BLaER1 treated with 17β-estradiol and CSF1 and Interleukin-3, amounts not matched to agents 10 nM and 100 nM (cell line): ENCODE results near the gene NAV2.

Source experiments
- H3K27ac ChIP-seq, 11 experiments: shearing (Covaris generic); formaldehyde crosslinking; 2 replicates each; pipeline ENCODE4 v1.8.1; 2022
- H3K27me3 ChIP-seq, 11 experiments: shearing (Covaris generic); formaldehyde crosslinking; 2 replicates each; pipeline ENCODE4 v1.8.1; 2022
- H3K36me3 ChIP-seq, 11 experiments: shearing (Covaris generic); formaldehyde crosslinking; 2 replicates each; pipeline ENCODE4 v1.8.1; 2022
- H3K4me1 ChIP-seq, 10 experiments: shearing (Covaris generic); formaldehyde crosslinking; 2 replicates each; pipeline ENCODE4 v1.8.1; 2022
- H3K4me2 ChIP-seq, 11 experiments: shearing (Covaris generic); formaldehyde crosslinking; 2 replicates each; pipeline ENCODE4 v1.8.1; 2022
- H3K4me3 ChIP-seq, 10 experiments: shearing (Covaris generic); formaldehyde crosslinking; 2 replicates each; pipeline ENCODE4 v1.8.1; 2022
- H3K9ac ChIP-seq, 11 experiments: shearing (Covaris generic); formaldehyde crosslinking; 2 replicates each; pipeline ENCODE4 v1.8.1; 2022
- H3K9me3 ChIP-seq, 11 experiments: shearing (Covaris generic); formaldehyde crosslinking; replicated peaks in 1 of 11; 2 replicates each; pipeline ENCODE4 v1.8.1; 2022
- H4K20me1 ChIP-seq, 11 experiments: shearing (Covaris generic); formaldehyde crosslinking; 2 replicates each; pipeline ENCODE4 v1.8.1; 2022
- Cebpa-rat ChIP-seq, 11 experiments: shearing (Covaris generic); IDR thresholded peaks; 2 replicates each; pipeline ENCODE4 v1.8.1; 2022

Gene NAV2

DNA sequence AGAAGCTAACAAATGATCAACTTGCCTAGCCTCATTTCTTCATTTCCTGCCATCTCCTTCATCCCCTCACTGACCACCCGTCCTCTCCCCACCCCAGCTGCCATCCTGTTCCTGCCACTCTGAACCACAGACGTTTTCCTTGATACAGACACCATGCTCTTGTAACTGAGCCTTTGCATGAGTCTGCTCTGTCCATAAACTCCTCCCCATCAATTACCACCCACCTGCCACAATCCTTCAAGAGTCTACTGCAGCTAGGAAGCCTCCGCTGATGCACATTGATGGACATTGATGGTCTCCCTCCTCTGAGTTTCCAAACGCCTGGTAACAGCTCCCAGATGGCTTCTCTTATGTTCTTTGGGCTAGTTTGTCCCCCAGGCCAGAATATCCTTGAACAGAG lies 253.8 kb downstream of the NAV2 start:
- Histone ChIP-seq H3K4me3 (no peak overlapping the region), H4K20me1 (no peaks in the 10 kb centered on the region), H3K27ac (no peak overlapping the region), H3K4me1 (peaks cover 5 to 51% (median 34%) of the 10 kb centered on the region in 10 experiments; a peak in 16 of 20 replicates), H3K27me3 (no peaks in the 10 kb centered on the region), H3K9me3 (no peaks in the 10 kb centered on the region), H3K9ac (no peak overlapping the region), H3K36me3 (no peaks in the 10 kb centered on the region), H3K4me2 (no peak overlapping the region)
- no peak for TF ChIP-seq Cebpa-rat (IDR thresholded peaks at IDR 0.05)

DNA sequence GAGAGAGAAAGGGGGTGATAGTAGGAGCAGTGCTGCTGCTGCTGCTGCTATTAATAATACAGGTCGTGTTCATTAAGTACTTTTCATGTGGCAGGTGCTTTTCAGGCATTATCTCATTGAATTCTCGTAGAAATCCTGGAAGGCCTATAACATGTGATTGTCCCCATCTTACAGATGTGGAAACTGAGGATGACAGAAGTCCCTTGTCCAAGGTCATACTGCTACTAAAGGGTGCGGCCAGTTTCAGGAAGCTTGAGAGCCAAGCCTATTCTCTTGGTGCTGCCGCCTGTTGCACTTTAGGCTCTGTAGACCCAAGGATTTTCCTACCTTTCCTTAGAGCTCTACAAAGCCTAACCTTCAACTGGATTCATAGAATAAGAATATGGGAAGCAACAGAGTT lies 254.3 kb downstream of the NAV2 start:
- Histone ChIP-seq H4K20me1 (no peaks in the 10 kb centered on the region), H3K4me2 (no peak overlapping the region), H3K27ac (no peak overlapping the region), H3K4me1 (peaks cover 5 to 51% (median 34%) of the 10 kb centered on the region in 10 experiments; a peak in 16 of 20 replicates), H3K27me3 (no peaks in the 10 kb centered on the region), H3K9ac (no peak overlapping the region), H3K9me3 (no peaks in the 10 kb centered on the region), H3K4me3 (no peak overlapping the region), H3K36me3 (no peaks in the 10 kb centered on the region)
- TF ChIP-seq Cebpa-rat (IDR thresholded peaks at IDR 0.05), result no peak

DNA sequence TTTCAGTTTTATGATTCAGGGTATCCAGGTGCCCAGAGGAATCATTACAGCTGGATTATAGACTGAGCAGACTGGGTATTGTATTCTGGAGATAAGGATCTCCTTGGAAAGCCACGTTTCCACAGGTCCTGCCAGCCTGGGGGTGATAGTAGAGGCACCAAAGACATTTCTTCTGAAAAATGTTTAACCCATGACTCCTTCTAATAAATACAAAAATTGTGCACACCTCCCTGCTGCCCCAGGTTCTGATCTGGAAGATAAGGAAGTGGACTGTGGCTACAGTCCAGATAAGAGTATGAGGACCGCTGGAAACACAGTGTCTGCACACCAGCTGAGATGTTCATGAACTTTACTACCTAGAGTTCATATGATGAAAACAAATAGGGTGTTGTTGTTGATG lies 255.2 kb downstream of the NAV2 start:
- H3K36me3 ChIP-seq, result no peaks in the 10 kb centered on the region
- TF ChIP-seq Cebpa-rat (IDR thresholded peaks at IDR 0.05), result no peak
- no peaks in the 10 kb centered on the region for H3K27me3 ChIP-seq
- no peaks in the 10 kb centered on the region for H4K20me1 ChIP-seq
- H3K9me3 ChIP-seq, result no peaks in the 10 kb centered on the region
- H3K9ac ChIP-seq, result no peak overlapping the region
- H3K4me3 ChIP-seq, result no peak overlapping the region
- H3K4me1 ChIP-seq, result peaks cover 5 to 51% (median 34%) of the 10 kb centered on the region in 10 experiments; a peak in 16 of 20 replicates
- H3K27ac ChIP-seq, result no peak overlapping the region
- no peak overlapping the region for H3K4me2 ChIP-seq

DNA sequence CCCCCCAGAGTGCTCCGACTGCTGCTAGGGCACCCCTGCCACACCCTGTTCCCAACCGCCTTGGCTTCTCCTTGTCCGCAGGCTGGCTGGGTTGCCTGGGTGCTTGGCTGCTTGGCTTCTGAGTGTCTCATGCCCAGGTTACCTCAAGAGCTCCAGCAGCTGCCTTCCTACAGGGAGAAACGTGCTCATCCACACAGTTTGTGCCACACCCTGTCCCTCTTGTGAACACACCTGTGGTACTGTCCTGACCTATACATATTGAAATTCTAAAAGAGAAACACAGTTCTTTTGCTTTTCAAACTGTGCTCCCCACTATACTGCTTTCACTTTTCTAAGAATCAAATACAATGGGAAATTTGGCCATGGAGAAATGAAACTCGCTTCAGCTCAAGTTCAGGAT lies 256.2 kb downstream of the NAV2 start:
- no peaks in the 10 kb centered on the region for H3K27me3 ChIP-seq
- no peaks in the 10 kb centered on the region for H4K20me1 ChIP-seq
- peak overlapping the region in 8 of 11 experiments; percentile 14 to 58 (median 40); a peak in 11 of 22 replicates for H3K4me2 ChIP-seq
- H3K9me3 ChIP-seq, result no peaks in the 10 kb centered on the region
- TF ChIP-seq Cebpa-rat (IDR thresholded peaks at IDR 0.05), result no peak
- peaks cover 5 to 44% (median 28%) of the 10 kb centered on the region in 10 experiments; a peak in 16 of 20 replicates for H3K4me1 ChIP-seq
- no peak overlapping the region for H3K27ac ChIP-seq
- H3K4me3 ChIP-seq, result no peak overlapping the region
- H3K9ac ChIP-seq, result no peak overlapping the region
- no peaks in the 10 kb centered on the region for H3K36me3 ChIP-seq

DNA sequence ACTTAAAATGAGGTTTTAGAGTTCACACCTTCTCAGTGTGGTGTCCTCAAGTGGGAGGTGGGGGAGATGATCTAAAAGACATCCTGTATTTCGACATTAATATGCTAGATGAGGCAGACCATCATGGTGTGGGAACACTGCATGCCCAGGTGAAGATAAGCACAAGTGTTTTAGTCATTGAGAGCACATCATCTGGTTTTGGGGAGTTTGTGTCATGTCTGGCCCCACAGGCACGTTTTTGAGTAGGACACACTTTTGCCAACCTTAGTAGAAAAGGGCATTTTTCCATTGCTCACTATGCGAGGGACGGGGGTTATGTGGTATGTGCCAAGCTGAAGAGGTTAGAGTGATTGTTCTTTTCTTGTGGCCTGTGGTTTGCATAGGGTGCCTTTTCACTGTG lies 258.3 kb downstream of the NAV2 start:
- Histone ChIP-seq H3K9me3 (no peaks in the 10 kb centered on the region), H3K36me3 (no peaks in the 10 kb centered on the region), H3K4me2 (peak overlapping the region in 6 of 11 experiments; percentile 2 to 56 (median 14); a peak in 5 of 22 replicates), H3K9ac (no peak overlapping the region), H3K4me1 (peaks cover 5 to 45% (median 23%) of the 10 kb centered on the region in 10 experiments; a peak in 14 of 20 replicates), H3K27me3 (no peaks in the 10 kb centered on the region; a peak in 2 of 22 replicates), H3K27ac (no peak overlapping the region), H3K4me3 (no peak overlapping the region), H4K20me1 (no peaks in the 10 kb centered on the region)
- TF ChIP-seq Cebpa-rat (IDR thresholded peaks at IDR 0.05), result no peak

DNA sequence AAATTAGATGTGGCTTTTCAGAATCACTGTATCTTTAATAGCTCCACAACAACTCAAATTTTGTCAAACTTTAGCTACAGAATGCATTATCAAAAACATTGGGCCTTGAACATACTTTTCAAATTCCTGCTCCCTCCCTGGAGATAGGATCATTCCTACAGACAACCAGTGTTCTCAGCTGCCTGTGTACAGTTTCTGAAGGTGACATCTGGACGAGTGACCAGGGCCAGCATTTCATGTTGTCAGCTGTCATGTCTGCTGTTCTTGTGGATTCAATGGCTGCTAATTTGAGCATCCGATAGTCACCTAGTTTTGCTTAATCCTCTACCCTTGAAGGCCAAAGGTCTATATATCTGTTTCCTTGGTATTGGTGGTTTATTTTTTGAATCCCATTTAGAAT lies 259.5 kb downstream of the NAV2 start:
- H3K4me3 ChIP-seq, result no peak overlapping the region
- no peak overlapping the region for H3K4me2 ChIP-seq
- no peaks in the 10 kb centered on the region; a peak in 2 of 22 replicates for H3K27me3 ChIP-seq
- H3K9ac ChIP-seq, result no peak overlapping the region
- H4K20me1 ChIP-seq, result no peaks in the 10 kb centered on the region
- no peak overlapping the region for H3K27ac ChIP-seq
- no peaks in the 10 kb centered on the region for H3K36me3 ChIP-seq
- peaks cover 5 to 54% (median 31%) of the 10 kb centered on the region in 10 experiments; a peak in 15 of 20 replicates for H3K4me1 ChIP-seq
- no peaks in the 10 kb centered on the region for H3K9me3 ChIP-seq
- TF ChIP-seq Cebpa-rat (IDR thresholded peaks at IDR 0.05), result no peak

DNA sequence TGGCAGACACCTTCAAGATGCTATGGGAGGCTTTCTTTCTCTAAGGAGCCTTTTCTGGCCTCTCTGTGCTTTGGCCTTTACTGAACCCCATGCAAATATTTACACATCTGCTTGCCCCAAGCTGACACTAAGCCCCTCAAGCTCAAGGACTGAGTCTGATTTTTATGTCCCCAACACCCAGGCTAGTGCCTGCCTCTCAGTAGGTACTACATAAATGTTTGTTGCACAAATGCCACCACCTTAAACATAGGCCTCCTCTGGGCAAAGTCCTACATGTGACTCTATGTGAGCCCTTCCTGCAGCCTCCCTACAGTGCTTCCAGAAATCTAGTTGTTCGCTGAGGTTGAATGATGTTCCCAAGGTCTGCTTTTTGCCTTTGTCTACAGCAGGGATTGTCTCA lies 260.0 kb downstream of the NAV2 start:
- H3K4me1 ChIP-seq, result peaks cover 5 to 54% (median 31%) of the 10 kb centered on the region in 10 experiments; a peak in 15 of 20 replicates
- H4K20me1 ChIP-seq, result no peaks in the 10 kb centered on the region
- no peaks in the 10 kb centered on the region; a peak in 2 of 22 replicates for H3K27me3 ChIP-seq
- no peaks in the 10 kb centered on the region for H3K9me3 ChIP-seq
- TF ChIP-seq Cebpa-rat (IDR thresholded peaks at IDR 0.05), result no peak
- no peak overlapping the region for H3K4me2 ChIP-seq
- H3K27ac ChIP-seq, result no peak overlapping the region
- H3K9ac ChIP-seq, result no peak overlapping the region
- H3K36me3 ChIP-seq, result no peaks in the 10 kb centered on the region
- H3K4me3 ChIP-seq, result no peak overlapping the region

DNA sequence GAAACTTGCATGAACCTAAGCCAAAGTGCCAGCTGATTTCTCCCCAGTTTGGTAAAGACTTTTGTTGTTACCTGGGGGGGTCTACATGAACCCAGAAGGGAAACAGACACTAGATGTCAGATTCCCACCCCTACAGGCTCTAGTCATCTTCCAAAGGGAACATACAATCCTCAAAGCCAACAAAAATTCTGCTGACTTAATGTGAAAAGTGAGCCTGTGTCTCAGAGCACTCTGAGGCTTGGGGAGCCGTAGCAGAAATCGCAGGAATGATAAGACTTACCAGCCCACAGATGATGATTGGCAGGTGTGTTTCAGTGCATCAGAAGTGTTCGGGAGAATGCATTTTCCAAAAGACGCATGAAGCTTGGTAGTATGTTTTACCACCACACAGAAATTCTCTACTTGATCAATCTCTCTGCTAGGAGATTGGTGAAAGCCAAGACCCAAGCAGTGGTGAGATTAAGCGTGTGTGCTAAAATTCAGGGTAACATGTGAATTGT lies 260.5 kb downstream of the NAV2 start:
- no peak for TF ChIP-seq Cebpa-rat (IDR thresholded peaks at IDR 0.05)
- no peaks in the 10 kb centered on the region for H3K36me3 ChIP-seq
- H3K9ac ChIP-seq, result no peak overlapping the region
- no peak overlapping the region for H3K4me3 ChIP-seq
- no peak overlapping the region for H3K27ac ChIP-seq
- H3K27me3 ChIP-seq, result no peaks in the 10 kb centered on the region; a peak in 2 of 22 replicates
- H4K20me1 ChIP-seq, result no peaks in the 10 kb centered on the region
- peaks cover 5 to 54% (median 31%) of the 10 kb centered on the region in 10 experiments; a peak in 15 of 20 replicates for H3K4me1 ChIP-seq
- no peaks in the 10 kb centered on the region for H3K9me3 ChIP-seq
- no peak overlapping the region for H3K4me2 ChIP-seq

DNA sequence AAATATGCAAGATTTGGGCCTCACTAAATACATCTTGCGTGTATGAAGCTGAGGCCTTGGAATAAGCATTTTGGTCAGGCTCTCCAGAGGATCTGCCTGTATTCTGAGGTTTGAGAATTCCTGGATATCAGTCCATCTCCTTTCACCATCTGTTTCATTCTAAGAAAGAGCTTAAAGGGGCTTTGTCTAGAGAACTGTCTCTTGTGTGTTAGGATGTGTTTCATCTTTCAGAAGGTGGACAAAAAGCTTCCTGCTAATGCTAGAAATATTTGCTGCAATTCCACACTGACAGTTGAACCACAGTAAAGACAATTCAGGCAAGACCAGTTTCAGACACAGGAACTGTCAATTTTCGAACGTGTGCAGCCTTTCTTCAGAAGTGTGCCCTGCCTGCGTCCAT lies 262.2 kb downstream of the NAV2 start:
- H3K27ac ChIP-seq, result no peak overlapping the region
- H3K4me1 ChIP-seq, result peaks cover 14 to 53% (median 33%) of the 10 kb centered on the region in 10 experiments
- no peak overlapping the region for H3K9ac ChIP-seq

DNA sequence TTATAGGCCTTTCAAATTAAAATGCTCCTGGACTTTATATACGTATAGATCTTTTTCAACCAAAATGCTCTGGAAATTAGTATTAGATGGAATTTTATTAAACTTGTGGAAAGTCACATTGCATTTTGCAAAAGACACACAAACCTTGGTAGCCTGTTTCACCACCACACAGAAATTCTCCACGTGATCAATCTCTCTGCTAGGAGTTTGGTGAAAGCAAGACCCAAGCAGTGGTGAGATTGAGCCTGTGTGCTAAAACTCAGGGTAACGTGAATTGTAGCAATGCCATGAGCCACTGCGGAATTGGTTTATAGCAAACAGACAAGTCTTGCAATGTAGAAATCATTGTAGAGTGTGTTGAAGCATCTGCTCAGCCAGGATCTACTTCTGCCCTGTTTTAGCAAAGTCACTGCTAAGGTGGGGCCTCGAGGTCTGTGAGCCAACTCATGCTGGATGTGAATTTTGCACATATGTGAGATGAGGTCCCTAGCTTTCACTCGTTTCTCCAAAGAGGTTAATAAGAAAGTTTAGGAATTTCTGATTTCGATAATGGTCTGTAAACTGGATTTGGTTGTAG lies 262.9 kb downstream of the NAV2 start:
- Histone ChIP-seq H3K4me1 (peaks cover 14 to 50% (median 32%) of the 10 kb centered on the region in 10 experiments), H3K4me2 (peak overlapping the region in 4 of 11 experiments; percentile 59 to 64 (median 62); a peak in 6 of 22 replicates), H3K9ac (no peak overlapping the region), H3K27ac (no peak overlapping the region), H3K9me3 (no peaks in the 10 kb centered on the region), H3K27me3 (no peaks in the 10 kb centered on the region; a peak in 2 of 22 replicates), H3K4me3 (no peak overlapping the region), H4K20me1 (no peaks in the 10 kb centered on the region), H3K36me3 (no peaks in the 10 kb centered on the region)
- no peak for TF ChIP-seq Cebpa-rat (IDR thresholded peaks at IDR 0.05)

More for the DNA sequence above, 262.2 kb downstream of the NAV2 start:
- H3K36me3 ChIP-seq, result no peaks in the 10 kb centered on the region
- H4K20me1 ChIP-seq, result no peaks in the 10 kb centered on the region
- H3K4me3 ChIP-seq, result no peak overlapping the region
- H3K9me3 ChIP-seq, result no peaks in the 10 kb centered on the region
- H3K27me3 ChIP-seq, result no peaks in the 10 kb centered on the region; a peak in 2 of 22 replicates
- TF ChIP-seq Cebpa-rat (IDR thresholded peaks at IDR 0.05), result no peak
- H3K4me2 ChIP-seq, result peak overlapping the region in 4 of 11 experiments; percentile 1 to 64 (median 46); a peak in 6 of 22 replicates
